ENCODE data around the gene SYTL1.
"Not testable (repeated sequence)": the region's sequence is repeated elsewhere in the genome, so short reads cannot be mapped to it uniquely, and the experiment has no call there.

The SYTL1 gene

GRCh38 chr1:27365372-27366112, 23.7 kb downstream of the SYTL1 start:
- DNase-seq = peak; percentile 81

- peak; percentile 78 for DNase-seq
Measured at GRCh38 chr1:27366113-27366410, 24.2 kb downstream of the SYTL1 start.

- peak; percentile 83 for DNase-seq
Measured at GRCh38 chr1:27366411-27367159, 24.8 kb downstream of the SYTL1 start, which contains the start of gene MAP3K6. Gene MAP3K6 (minus strand): TSS chr1:27366961. CDS start chr1:27366597, 364 bp downstream.

- no peak for DNase-seq
Measured at GRCh38 chr1:27367160-27367650, 25.4 kb downstream of the SYTL1 start.

- DNase-seq = no peak
Measured at GRCh38 chr1:27368869-27369582, 27.2 kb downstream of the SYTL1 start.

- DNase-seq = no peak
Measured at GRCh38 chr1:27372022-27372807, 30.4 kb downstream of the SYTL1 start.

- no peak for DNase-seq
Measured at GRCh38 chr1:27372808-27373690, 31.2 kb downstream of the SYTL1 start.

GRCh38 chr1:27374362-27375086, 32.7 kb downstream of the SYTL1 start, which contains the start of gene FCN3:
Gene FCN3 (minus strand): TSS chr1:27374824. CDS start chr1:27374818, 6 bp downstream.
- no peak for DNase-seq

- DNase-seq = no peak
Measured at GRCh38 chr1:27377760-27378495, 36.1 kb downstream of the SYTL1 start.

- no peak for DNase-seq
Measured at GRCh38 chr1:27379564-27380122, 37.8 kb downstream of the SYTL1 start.

GRCh38 chr1:27380224-27380623, 38.4 kb downstream of the SYTL1 start:
- DNase-seq = no peak

- DNase-seq = no peak
Measured at GRCh38 chr1:27380766-27381733, 39.2 kb downstream of the SYTL1 start.

- DNase-seq = no peak
Measured at GRCh38 chr1:27381969-27382762, 40.3 kb downstream of the SYTL1 start.

- no peak for DNase-seq
Measured at GRCh38 chr1:27383039-27383605, 41.3 kb downstream of the SYTL1 start, which contains the start of gene CD164L2. Gene CD164L2 (minus strand): TSS chr1:27383333. CDS start chr1:27383239, 94 bp downstream.

- no peak for DNase-seq
Measured at GRCh38 chr1:27383661-27384060, 41.8 kb downstream of the SYTL1 start.

GRCh38 chr1:27384797-27385196, 43.0 kb downstream of the SYTL1 start:
- DNase-seq = not testable (repeated sequence)

Data from NCI-H510A treated with DMSO at 0.1 percent for 48 hours (cell line).